HFFc6 (cell line): Measurements from ENCODE around the gene PLEKHA7. TPM values are rescaled to one million over a fixed set of nuclear protein-coding genes. Genes with fewer than 3 reads are reported as not detected.
"Not testable (repeated sequence)": the region's sequence is repeated elsewhere in the genome, so short reads cannot be mapped to it uniquely, and the experiment has no call there.

ENCODE experiments used
- DNase-seq: peaks from one replicate; pipeline ENCODE4 v3.0.0-alpha.2; 2018
- H3K27ac Mint-ChIP-seq: 2 replicates; pipeline ENCODE4 v1.8.0; 2020; ENCODE audit warnings: mild to moderate bottlenecking, mixed read lengths
- H3K27me3 Mint-ChIP-seq: 2 replicates; pipeline ENCODE4 v1.8.0; 2021; ENCODE audit warnings: mild to moderate bottlenecking, moderate library complexity, mixed read lengths; ENCODE audit not compliant: insufficient read depth
- H3K36me3 Mint-ChIP-seq: 2 replicates; pipeline ENCODE4 v1.8.0; 2021; ENCODE audit warnings: low read depth, mixed read lengths
- H3K4me1 Mint-ChIP-seq: 2 replicates; pipeline ENCODE4 v1.8.0; 2020; ENCODE audit warnings: low read depth, mixed read lengths
- H3K4me3 Mint-ChIP-seq: 2 replicates; pipeline ENCODE4 v1.8.0; 2020; ENCODE audit warnings: mild to moderate bottlenecking, moderate library complexity, mixed read lengths
- H3K9me3 Mint-ChIP-seq: 2 replicates; pipeline ENCODE4 v1.8.0; 2020; ENCODE audit warnings: mild to moderate bottlenecking, mixed read lengths
- CTCF ChIP-seq: fragments of 200-600 bp; sonication (generic); IDR thresholded peaks from 2 replicates; pipeline ENCODE4 v1.5.0; 2021; ENCODE audit warnings: antibody characterized with exemption, mild to moderate bottlenecking
- total RNA-seq, 6 experiments: library from RNA; stranded (reverse); fragmentation: NEBNext Ultra II Directional; extraction: Animal tissue kit (Norgen Biotek cat#: 25700); gene quantifications; 2 replicates in 1 of 6; 3 replicates in 5 of 6; pipeline ENCODE4 v1.2.3, GENCODE V29; 2021

PLEKHA7 gene
- total RNA-seq, 6 experiments from 2014 or later, result 0.07 to 0.24 (median 0.08) TPM; not detected in 3

- no peak for TF ChIP-seq CTCF
- DNase-seq, result no peak
- no peaks in the 10 kb centered on the region for H3K9me3 Mint-ChIP-seq
- H3K27ac Mint-ChIP-seq, result no peak overlapping the region
- H3K36me3 Mint-ChIP-seq, result no peaks in the 10 kb centered on the region
- H3K27me3 Mint-ChIP-seq, result peaks cover 4% of the 10 kb centered on the region; the same call in 1 of the 2 replicates
- no peak overlapping the region for H3K4me3 Mint-ChIP-seq
- no peaks in the 10 kb centered on the region for H3K4me1 Mint-ChIP-seq
Measured at GRCh38 chr11:17002543-17002942, 11.7 kb downstream of the PLEKHA7 start.

- no peak for TF ChIP-seq CTCF
Measured at GRCh38 chr11:17001806-17002205, 12.4 kb downstream of the PLEKHA7 start.

GRCh38 chr11:17000987-17001386 is 13.2 kb downstream of the PLEKHA7 start:
- no peaks in the 10 kb centered on the region for H3K9me3 Mint-ChIP-seq
- H3K4me3 Mint-ChIP-seq, result no peak overlapping the region
- H3K27ac Mint-ChIP-seq, result no peak overlapping the region
- DNase-seq, result no peak
- no peaks in the 10 kb centered on the region for H3K36me3 Mint-ChIP-seq
- no peak for TF ChIP-seq CTCF
- H3K27me3 Mint-ChIP-seq, result peaks cover 8% of the 10 kb centered on the region; the same call in 1 of the 2 replicates
- no peaks in the 10 kb centered on the region for H3K4me1 Mint-ChIP-seq

More at GRCh38 chr11:17001806-17002205, 12.4 kb downstream of the PLEKHA7 start:
- DNase-seq, result no peak
- H3K9me3 Mint-ChIP-seq, result no peaks in the 10 kb centered on the region
- H3K36me3 Mint-ChIP-seq, result no peaks in the 10 kb centered on the region
- no peak overlapping the region for H3K27ac Mint-ChIP-seq
- peaks cover 8% of the 10 kb centered on the region; the same call in 1 of the 2 replicates for H3K27me3 Mint-ChIP-seq
- H3K4me1 Mint-ChIP-seq, result no peaks in the 10 kb centered on the region
- H3K4me3 Mint-ChIP-seq, result no peak overlapping the region

GRCh38 chr11:17000253-17000652 is 14.0 kb downstream of the PLEKHA7 start:
- DNase-seq, H3K27ac Mint-ChIP-seq, H3K27me3 Mint-ChIP-seq, H3K9me3 Mint-ChIP-seq, H3K4me3 Mint-ChIP-seq, H3K36me3 Mint-ChIP-seq, H3K4me1 Mint-ChIP-seq: not testable (repeated sequence)

GRCh38 chr11:16999116-16999515 is 15.1 kb downstream of the PLEKHA7 start:
- H3K9me3 Mint-ChIP-seq, result no peaks in the 10 kb centered on the region
- H3K4me1 Mint-ChIP-seq, result no peaks in the 10 kb centered on the region
- no peaks in the 10 kb centered on the region for H3K36me3 Mint-ChIP-seq
- no peak for TF ChIP-seq CTCF
- DNase-seq, result no peak
- H3K27me3 Mint-ChIP-seq, result peaks cover 12% of the 10 kb centered on the region; the same call in 1 of the 2 replicates
- no peak overlapping the region for H3K4me3 Mint-ChIP-seq
- no peak overlapping the region for H3K27ac Mint-ChIP-seq

GRCh38 chr11:16997624-16998023 is 16.6 kb downstream of the PLEKHA7 start:
- Mint-ChIP-seq H3K27ac (no peak overlapping the region), H3K27me3 (peaks cover 13% of the 10 kb centered on the region; the same call in 1 of the 2 replicates), H3K36me3 (no peaks in the 10 kb centered on the region), H3K9me3 (no peaks in the 10 kb centered on the region), H3K4me3 (no peak overlapping the region), H3K4me1 (no peaks in the 10 kb centered on the region)
- no peak for DNase-seq
- TF ChIP-seq CTCF, result no peak
